NB4 (cell line): Measurements from ENCODE around the gene PLCXD1.
"Not testable (repeated sequence)": the region's sequence is repeated elsewhere in the genome, so short reads cannot be mapped to it uniquely, and the experiment has no call there.

Experiments
- POLR2A ChIP-seq: IDR thresholded peaks from 2 replicates; pipeline ENCODE4 v1.6.1; 2011; ENCODE audit warnings: mild to moderate bottlenecking; ENCODE audit not compliant: insufficient read length; ENCODE audit errors: extremely low read depth
- TF ChIP-seq, protein P1 (sequence below): IDR thresholded peaks from 2 replicates; pipeline ENCODE4 v1.6.1; 2011; ENCODE audit warnings: low read depth, low read length

DNA sequence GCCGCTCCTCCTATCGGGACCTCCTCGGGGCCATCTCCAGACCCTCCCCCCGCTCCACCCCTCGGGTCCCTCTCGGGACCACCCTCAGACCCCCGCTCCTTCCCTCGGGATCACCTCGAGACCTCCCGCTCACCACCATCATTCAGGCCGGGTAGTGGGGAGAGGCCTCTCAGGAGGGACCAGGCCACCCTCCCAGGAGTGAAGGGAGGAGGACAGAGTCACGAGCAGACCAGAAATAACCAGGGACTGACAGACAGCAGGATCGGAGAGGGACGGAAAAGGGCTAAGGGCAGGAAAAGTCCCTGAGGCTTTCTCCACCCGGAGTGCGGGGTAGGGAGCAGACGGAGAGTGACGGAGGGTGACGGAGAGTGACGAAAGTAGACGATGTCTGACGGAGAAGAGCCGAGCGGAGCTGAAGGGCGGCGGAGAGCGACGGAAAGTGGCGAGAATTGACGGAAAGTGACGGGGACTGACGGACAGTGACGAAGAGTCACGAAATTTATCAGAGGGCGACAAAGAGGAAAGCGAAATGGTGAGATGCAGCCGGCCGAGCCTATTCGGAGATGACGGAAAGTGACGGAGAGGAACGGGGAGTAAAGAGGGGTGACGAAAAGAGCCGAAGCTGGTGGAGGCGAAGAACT lies 49.4 kb upstream of the PLCXD1 start:
- TF ChIP-seq POLR2A: not testable (repeated sequence)
- TF ChIP-seq, protein P1, sequence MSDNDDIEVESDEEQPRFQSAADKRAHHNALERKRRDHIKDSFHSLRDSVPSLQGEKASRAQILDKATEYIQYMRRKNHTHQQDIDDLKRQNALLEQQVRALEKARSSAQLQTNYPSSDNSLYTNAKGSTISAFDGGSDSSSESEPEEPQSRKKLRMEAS: not testable (repeated sequence)
